ENCODE results near the gene ANKRD44.

The ANKRD44 gene

GRCh38 chr2:197204519-197205250 is 105.9 kb downstream of the ANKRD44 start:
- no peak for DNase-seq

DNA sequence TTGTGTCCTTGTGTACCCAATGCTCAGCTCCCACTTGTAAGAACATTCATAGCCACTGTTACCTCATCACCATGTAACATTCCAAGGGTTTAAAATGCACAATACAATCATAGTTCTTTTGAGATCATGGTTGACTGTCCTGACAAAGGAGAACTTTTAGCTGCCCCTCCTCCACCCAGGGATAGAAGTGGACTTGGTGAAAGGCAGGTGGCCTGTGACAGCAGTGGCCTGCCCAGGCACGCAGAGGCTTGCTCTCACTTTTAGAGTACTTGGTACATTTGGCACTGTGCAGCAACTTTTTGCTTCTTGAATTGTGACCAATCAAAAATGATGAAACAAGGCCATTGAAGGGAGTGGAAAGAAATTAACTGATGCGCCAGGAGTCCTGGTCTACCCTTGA is 108.7 kb downstream of the ANKRD44 start:
- peak; percentile 19 for DNase-seq

DNA sequence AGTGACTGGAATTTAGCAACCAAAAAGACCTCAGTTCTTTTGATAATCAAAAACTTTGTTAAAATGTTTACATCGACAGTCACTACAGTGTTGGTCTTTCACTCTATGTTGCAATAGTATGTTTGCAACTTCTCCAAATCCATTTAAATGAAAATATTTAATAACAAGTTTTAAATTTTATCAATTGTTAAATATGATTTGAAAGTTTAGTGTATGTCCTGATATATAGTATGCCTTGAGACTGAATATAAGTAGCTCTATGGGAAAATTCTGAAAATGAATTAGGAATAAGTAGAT is 109.9 kb downstream of the ANKRD44 start:
- DNase-seq: no peak

GRCh38 chr2:197200051-197200761 is 110.4 kb downstream of the ANKRD44 start:
- DNase-seq: no peak

DNA sequence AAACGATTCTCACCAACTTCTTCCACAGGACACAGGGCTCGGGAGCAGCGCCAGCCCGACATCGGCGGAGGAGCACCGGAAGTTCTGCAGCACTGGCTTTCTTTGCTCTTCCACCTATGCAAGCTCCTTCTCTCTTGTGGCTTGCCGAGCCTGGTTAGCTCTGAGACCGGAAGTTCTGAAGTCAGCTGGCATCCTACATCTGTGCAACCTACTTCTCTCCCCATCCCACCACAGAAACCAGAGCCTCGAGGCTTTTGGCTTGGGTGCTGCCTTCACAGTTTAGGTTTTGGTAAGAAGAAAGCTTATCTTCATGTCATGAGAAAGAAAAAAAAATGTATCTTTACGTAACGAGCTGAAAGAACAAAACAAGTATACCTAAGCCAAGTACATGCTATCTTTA is 111.7 kb downstream of the ANKRD44 start:
- DNase-seq: no peak

DNA sequence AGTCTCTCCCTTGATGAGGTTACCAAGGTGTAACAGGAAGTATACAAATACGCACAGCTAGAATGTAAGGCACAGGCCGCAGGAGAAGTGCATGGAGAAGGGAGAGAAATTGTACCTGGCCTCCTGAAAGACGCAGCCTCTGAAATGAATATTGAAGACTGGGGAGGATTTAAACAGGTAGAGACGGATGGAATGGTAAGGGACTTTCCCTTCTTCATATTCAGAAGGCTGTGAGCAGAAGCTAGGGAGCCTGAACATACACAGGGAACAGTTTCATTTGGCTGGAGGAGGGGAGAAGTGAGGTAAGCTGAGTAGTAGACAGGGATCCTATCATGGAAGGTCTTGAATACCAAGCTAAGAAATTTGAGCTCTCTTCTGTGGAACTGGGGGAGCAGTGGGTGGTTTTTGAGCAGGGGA is 112.7 kb downstream of the ANKRD44 start:
- no peak for DNase-seq

- DNase-seq: peak; percentile 21
Observed at GRCh38 chr2:197196541-197197180, 113.9 kb downstream of the ANKRD44 start.

DNA sequence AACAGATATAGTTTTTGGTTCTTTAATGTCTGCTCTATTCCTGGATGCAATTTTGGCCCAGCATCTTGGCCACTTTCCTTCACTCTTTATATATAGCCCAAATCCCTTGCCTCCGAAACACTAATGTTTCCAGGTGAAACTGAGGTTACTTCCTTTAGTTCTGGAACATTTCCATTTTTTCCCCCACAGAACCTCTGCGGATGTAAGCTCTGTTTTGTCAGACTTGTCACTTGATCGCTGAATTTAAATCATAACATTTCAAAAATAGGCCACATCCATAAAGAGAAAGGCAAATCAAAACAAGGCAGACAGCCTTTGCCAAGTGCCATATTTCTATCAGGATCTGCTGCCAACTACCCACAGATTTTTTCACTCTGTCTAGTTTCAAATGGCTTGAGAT is 115.1 kb downstream of the ANKRD44 start:
- DNase-seq: no peak

DNA sequence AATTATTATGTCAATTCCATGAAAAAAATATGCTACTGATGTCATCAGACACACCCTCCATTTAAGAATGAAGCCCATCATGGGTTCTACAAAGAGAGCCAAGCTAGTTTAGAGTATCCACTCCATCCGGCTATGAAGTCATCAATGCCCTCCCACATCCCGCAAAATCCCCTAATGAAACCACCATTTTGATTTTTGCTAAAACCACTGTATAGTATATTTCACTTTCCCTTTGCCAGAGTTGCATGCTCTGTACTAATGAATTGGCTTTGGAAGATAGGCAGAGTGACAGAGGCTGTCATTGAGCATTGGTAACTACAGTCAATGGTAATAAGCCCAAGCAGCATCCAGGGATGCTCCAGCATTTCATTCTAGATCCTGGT is 118.6 kb downstream of the ANKRD44 start:
- DNase-seq: no peak

DNA sequence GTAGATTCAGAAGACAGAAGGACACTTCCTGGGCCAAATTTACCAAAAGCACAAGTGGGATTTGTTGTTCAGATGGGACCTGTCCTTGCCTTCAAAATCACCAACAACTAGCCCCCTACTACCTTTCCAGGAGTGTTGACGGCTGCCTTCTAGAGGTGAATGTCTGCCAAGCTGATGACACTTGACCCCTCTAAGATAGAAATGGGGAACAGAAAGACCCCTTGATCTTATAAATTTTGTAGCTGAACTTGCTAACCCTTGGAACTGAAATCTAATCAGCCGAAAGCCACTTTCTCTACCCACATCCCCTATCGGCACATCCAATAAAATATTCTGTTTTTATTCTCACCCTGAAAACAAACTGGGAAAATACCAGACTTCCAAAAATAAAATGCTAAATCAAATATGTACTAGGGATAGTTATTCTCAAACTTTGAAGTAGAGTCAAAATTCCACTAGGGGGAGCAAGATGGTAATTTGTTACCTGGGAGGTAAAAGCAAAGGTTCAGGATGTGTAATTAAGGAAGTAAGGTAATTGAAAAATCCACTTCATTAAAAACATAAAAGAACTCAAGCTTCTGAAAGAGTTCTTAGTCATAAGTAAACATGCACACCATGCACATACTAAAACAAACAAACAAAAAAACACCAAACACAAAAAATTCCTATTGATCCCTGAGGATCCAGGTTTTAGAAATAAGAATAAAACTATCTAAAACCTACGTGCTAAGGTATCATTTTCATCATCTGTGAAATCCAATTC is 119.2 kb downstream of the ANKRD44 start:
- DNase-seq: peak; percentile 77

DNA sequence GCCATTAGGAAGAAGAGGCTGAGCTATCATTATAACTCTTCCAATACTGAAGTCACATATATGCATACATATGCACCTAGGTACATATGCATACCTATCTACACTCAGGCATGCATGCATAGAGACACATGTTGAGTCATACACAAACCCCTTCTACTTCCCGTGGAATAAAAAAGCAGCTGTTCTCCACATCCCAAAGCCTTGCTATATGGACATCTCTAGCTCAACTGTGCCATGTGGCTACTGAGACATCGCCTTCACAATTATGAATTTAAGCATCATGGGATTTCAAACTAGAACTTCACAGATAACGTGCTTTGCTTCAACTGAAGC is 120.5 kb downstream of the ANKRD44 start:
- DNase-seq: no peak

DNA sequence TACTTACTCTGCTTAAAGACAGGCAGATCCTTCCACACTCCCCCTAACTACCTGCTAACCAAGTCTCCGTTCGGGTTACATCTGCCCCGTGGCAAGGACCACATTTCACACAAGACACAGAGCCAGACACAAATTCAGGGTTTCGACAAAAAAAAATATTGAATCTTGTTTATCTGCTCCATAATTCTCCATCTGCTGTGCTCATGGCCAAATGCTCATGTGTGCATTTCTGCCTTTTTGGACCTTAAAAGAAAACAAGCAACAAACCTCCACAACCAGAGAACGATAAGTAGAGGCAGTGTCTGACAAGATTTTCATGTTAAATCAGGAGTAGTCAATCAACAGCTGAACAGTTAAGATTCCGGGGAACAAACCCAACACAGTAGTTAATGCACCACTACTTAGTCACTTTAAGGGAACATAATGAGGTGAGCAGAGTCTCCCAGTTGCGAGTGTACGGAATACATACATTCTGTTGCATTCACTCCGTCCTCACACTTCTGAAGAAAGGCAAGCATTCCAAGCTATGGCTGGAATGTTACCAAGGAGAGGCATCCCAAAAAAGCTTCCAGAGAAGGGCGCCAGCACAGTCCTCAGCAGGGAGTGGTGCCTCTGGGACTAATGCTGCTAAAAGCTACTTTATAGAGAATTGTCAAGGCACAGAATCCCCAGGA is 121.0 kb downstream of the ANKRD44 start:
- no peak for DNase-seq

DNA sequence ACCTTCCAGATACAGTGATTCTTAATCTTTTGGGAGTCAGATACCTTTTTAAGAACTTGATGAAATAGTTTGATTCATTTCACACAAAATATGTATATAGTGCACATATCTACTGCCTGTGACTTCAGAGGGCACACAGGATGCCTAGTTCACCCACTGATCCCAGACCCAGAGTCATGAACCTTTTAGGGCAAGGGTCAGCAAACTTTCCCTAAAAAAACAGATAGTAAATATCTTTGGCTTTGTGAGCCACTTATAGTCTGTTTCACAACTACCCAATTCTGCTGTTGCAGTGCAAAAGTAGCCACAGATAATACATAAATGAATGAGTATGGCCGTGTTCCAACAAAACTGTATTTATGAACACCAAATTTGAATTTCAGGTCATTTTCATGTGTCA is 124.9 kb downstream of the ANKRD44 start:
- DNase-seq: no peak

DNA sequence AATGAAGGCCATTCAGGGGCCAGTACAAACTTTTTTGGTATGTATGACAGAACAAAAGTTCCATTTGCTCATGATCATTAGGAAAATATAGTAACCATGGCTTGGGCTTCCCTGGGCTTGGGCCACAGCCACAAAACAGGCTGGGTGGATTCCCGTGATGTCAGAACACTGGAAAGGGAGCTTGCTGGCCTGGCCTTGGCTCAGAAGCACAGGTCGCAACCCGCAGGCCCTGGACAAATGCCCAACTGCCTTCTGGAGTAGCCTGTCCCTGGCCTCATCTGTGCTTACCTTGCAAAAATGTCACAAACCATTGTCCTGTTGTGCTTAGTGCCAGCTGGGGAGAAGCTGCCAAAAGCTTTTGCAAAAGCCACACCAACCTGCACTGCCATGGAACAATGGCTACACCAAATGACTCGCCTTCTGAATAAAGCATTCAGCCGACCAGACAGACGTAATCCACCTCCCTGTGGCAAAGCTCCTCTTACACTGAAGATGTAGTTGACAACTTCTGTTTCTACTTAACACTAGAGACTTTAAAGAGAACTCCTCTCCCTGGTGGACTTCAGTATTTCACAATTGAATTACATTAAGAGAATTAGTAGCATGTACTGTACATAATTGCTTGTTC is 125.5 kb downstream of the ANKRD44 start:
- DNase-seq: no peak

GRCh38 chr2:197183355-197183754 is 127.2 kb downstream of the ANKRD44 start:
- DNase-seq: peak; percentile 27

GRCh38 chr2:197182668-197183067 is 127.9 kb downstream of the ANKRD44 start:
- DNase-seq: no peak

DNA sequence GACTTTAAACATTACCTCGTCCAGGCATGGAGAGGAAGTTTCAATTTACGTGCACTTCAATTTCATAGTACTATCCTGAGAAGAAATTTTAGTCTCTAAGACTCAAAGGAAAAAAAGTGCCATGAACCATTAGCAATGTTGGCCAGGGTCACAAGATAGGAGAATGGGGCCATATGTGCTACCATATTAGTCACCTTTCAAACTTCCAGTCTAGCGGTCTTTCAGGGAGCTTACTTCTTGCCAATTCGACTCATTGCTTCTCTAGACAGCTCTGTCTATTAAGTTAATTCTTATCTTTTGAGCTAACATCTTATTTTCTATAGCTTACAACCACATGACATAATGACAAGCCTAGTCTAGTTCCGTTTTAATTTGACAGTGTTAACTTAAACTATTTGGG is 129.1 kb downstream of the ANKRD44 start:
- DNase-seq: no peak

DNA sequence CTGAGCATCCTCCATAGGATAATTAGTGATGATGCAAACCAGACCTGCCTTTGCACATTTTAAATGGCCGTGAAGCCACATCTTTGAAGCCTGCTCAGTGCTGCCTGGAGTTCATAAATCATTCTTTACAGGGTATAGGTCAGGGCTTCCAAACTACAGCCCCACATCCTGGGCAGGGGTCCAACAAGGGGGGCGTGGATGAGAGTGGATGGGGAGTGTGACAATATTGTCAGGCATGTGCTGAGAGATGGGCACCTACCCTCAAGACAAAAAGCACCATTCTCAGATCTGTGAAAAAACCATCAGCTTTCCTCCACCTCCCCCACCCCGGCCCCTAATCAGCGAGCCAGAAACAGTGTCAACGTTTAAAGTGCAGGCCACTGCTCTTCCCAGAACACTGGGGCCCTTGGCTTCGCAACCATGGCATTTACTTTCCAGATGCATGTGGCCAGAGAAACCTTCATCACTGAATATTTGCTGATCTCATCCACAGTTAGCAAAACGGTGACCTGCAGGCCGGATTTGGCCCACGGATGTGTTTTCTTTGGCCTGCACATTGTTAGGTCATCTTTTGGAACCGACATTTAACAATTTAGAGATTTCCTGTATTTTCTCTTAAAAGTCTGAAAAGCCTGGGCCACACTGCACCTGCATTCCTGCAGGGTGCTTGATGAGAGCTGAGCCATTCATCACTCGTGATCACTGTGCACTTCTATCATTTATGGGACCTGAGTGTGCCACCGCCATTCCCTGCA is 130.7 kb downstream of the ANKRD44 start:
- DNase-seq: no peak

- no peak for DNase-seq
Observed at GRCh38 chr2:197176522-197176921, 134.1 kb downstream of the ANKRD44 start.

GRCh38 chr2:197174539-197175094 is 136.0 kb downstream of the ANKRD44 start:
- DNase-seq: peak; percentile 12

- no peak for DNase-seq
Observed at GRCh38 chr2:197171582-197171981, 139.0 kb downstream of the ANKRD44 start.

DNA sequence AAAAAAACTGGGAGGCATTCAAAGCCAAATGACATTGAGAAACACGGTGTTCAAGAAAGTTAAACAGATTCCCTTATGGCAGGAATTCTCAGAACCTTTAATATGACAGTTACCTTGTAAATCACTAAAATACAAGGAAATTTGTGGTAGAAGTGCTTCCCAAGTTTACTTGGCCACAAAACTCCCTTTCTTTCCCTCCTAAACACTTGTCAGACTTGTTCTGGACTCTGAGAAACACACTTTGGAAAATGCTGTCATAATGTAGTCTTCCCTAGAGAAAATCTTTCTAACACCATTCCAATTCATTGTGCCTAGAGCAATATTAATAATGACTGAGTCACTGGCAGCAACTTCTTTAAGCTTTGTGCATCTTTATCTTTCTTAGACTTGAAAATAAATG is 140.4 kb downstream of the ANKRD44 start:
- no peak for DNase-seq

All from DMS53 (cell line).